ENCODE results near the gene EFCAB8.

The EFCAB8 gene

GRCh38 chr20:33010674-33011449 lies 152.1 kb downstream of the EFCAB8 start:
- DNase-seq, result no peak

Measured in stimulated activated CD4-positive, alpha-beta T cell treated with anti-CD3 and anti-CD28 coated beads, Interleukin-4, amount 100 ng/mL, for 24 hours (primary cell).